Fibroblast of pulmonary artery (primary cell): ENCODE data around the gene FAM53B.
"Not testable (repeated sequence)": the region's sequence is repeated elsewhere in the genome, so short reads cannot be mapped to it uniquely, and the experiment has no call there.

Experiments
- DNase-seq: peaks from one replicate; pipeline ENCODE4 v3.0.0-alpha.2; 2010; ENCODE audit warnings: low read depth
- H3K4me3 ChIP-seq: replicated peaks from 2 replicates; pipeline ENCODE4 v1.5.1; 2011; ENCODE audit warnings: low read depth, mild to moderate bottlenecking, control low read depth, low read length, moderate library complexity
- TF ChIP-seq, protein P1 (sequence below): IDR thresholded peaks from 2 replicates; pipeline ENCODE4 v1.5.1; 2011; ENCODE audit warnings: mild to moderate bottlenecking, control low read depth, low read length, inconsistent platforms; ENCODE audit errors: missing control alignments

The FAM53B gene

DNA sequence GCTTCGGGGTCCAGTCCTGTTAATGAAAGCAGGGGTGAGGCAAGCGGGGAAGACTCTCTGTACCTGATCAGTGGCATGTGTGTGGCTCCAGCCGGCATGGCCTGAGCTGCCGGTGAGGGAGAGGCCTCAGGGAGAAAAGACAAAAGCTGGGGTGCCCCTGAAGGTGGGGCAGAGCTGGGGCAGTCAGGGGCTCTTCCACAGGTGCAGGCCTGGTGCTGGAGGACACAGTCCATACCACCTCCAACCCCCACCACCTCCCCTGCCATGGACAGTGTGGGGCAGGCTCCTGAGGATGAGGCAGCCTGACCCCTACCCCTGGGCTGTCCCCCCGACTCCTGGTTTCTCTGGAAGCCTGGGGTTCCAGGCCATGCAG, 153.1 kb downstream of the FAM53B start:
- no peak for DNase-seq
- TF ChIP-seq, protein P1, sequence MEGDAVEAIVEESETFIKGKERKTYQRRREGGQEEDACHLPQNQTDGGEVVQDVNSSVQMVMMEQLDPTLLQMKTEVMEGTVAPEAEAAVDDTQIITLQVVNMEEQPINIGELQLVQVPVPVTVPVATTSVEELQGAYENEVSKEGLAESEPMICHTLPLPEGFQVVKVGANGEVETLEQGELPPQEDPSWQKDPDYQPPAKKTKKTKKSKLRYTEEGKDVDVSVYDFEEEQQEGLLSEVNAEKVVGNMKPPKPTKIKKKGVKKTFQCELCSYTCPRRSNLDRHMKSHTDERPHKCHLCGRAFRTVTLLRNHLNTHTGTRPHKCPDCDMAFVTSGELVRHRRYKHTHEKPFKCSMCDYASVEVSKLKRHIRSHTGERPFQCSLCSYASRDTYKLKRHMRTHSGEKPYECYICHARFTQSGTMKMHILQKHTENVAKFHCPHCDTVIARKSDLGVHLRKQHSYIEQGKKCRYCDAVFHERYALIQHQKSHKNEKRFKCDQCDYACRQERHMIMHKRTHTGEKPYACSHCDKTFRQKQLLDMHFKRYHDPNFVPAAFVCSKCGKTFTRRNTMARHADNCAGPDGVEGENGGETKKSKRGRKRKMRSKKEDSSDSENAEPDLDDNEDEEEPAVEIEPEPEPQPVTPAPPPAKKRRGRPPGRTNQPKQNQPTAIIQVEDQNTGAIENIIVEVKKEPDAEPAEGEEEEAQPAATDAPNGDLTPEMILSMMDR = no peak
- no peak overlapping the region for H3K4me3 ChIP-seq

DNA sequence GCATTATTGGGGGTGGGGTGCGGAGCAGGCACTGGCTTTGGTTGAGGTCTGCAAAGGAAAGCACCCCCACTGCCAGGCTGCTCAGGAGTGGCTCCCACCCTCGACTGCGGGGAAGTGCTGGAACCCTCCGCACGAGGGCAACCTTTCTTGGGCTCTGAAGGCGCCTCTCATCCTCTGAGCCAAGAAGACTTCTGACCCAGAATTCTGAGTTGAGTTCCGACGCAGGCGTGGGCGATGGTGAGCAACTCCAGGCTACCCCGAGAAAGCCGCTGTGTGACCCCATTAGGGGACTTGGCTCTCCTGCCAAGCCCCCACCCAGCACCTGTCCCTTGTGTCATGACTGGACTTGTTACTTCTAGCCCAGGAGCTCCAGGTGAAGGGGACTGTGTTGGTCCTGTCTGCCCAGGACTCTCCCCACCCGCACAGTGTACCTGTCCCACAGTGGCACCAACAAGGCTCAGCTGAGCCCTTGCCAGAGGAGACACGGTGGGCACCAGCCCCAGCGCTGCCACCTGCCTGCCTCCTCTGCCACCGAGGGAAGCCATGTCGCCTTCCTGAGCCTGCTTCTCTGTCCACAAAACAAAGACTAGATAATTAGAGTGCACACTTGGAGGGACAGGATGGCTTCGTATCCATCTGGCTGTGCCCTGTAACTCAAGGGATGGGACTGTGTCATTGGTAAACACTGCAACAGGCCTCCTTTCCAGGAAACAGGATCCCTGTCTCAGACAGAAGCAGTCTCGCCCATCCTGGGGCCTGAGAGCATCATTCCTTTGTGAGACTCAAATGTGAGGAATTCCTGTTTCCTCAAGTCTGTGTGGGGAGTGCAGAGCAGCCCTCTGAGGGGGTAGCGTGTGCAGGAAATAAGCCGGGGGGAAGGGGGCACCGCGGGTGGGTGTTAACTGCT, 153.7 kb downstream of the FAM53B start:
- TF ChIP-seq, protein P1 = no peak
- DNase-seq = no peak
- no peak overlapping the region for H3K4me3 ChIP-seq

DNA sequence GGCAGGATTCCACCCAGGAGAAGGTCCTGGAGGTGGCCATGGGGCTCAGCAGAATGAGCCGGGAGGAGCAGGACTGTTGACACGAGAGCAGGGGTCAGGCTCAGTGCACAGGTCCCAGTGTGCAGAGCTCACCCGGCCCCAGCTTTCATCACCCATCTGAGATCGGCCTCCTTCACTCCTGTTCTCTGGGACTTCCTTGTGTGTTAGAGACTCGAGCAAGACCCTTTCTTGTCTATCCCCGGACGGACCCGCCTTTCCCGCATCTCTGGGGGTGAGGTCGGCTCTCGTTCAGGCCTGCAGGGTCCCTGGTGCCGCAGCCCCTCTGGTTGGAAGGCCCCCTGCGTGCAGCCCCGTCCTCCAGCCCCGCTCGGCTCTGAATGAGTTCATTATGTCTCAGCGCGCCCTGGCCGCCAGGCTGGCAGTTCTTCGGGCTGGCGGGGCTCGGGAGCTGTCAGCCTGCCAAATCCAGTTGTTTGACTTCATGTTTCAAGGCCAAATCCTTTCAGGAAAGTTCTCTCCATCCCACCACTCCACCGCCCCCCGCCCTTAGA, 154.6 kb downstream of the FAM53B start:
- no peak overlapping the region for H3K4me3 ChIP-seq
- TF ChIP-seq, protein P1 = no peak
- peak; percentile 30 for DNase-seq

DNA sequence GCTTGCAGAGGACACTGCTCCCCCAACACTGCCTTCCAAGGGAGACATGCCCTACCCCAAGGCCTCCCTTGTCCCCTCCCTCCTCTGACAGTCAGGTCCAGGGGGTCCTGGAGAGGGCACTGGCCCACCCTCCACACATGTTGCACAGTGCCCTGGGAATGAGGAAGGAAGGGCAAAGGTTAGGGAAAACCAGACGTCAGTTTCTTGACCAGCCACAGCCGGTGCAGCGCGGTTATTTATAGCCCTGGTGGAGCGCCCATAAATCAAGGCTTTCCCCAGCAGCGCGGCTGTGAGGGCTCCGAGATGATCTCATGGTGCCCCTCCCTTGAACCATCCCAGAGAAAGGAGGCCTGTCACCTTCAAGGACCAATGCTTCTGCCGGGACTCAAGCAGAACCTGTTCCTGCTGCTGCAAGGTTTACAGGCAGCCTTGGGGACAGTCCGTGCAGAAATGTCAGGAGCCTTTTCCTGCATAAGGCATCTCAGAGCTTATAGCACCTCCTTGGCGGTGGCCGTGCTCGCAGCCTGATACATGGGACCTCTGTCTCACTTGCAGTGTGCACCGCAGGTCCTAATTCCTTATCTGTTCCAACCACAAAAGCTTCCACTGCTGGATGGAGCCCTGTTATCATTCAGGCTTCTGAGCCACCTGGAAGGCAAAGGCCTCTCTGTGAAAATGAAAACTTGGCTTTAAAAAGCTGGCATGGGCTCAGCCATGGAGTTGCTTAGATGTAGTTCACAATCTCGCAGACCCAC, 155.3 kb downstream of the FAM53B start:
- TF ChIP-seq, protein P1 = no peak
- no peak overlapping the region for H3K4me3 ChIP-seq
- peak; percentile 45 for DNase-seq

DNA sequence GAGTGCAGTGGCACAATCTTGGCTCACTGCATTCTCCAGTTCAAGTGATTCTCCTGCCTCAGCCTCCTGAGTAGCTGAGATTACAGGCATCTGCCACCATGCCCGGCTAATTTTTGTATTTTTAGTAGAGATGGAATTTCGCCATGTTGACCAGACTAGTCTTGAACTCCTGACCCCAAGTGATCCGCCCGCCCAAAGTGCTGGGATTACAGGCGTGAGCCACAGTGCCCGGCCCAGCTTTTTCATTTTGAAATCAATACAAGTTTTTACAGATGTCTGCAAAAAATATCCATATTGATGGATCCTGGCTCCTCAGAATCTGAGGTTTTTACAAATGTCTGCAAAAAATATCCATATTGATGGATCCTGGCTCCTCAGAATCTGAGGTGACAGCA, 155.8 kb downstream of the FAM53B start:
- DNase-seq, H3K4me3 ChIP-seq: not testable (repeated sequence)

DNA sequence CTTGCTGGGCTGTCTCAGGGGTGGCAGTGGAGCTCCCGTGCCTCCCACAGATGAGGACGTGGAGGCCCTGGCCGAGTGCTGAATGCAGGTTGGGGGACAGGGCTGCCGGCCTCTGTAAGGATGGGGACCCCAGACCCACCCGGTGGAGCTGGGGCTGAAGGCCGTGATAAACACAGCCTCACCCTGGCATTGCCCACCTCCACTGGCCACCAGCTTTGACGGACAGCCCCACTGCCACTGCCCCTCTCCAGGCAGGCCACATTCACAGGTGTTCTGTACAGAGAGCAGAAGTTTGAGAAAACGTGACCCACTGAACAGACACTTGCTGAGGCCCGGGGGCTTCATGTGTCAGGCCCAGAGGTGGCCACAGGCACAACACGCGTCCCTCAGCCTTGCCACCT, 156.4 kb downstream of the FAM53B start:
- no peak overlapping the region for H3K4me3 ChIP-seq
- TF ChIP-seq, protein P1 = no peak
- DNase-seq = no peak

DNA sequence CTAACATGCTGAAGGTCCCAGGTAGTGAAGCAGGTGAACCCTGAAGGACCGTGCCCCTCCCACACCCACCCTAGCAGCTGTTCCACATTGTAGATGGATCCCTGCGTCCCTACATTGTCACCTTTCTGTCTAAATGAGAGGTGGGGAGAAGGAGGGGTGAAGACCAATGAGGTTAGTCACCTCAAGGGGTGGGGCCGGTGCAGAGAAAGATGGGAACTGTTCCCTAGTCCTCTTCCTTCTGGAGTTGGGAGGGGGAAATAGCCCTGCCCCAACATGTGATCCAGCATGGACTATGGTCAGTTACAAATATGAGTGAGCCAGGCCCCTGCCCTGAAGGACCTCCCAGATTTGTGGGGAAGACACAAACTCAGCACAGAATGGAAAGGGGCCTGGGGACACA, 158.0 kb downstream of the FAM53B start:
- DNase-seq = no peak
- TF ChIP-seq, protein P1 = no peak
- H3K4me3 ChIP-seq = no peak overlapping the region
